AG04449 (cell line): ENCODE results near the gene APOA1.

Experiments used
- CTCF ChIA-PET: fragments of 350-600 bp; formaldehyde crosslinking; extraction: SDS; loops from one replicate; lab custom pipeline; 2021; ENCODE audit warnings: antibody characterized with exemption; lab: Yijun Ruan, JAX
- POLR2A ChIA-PET: fragments of 400-600, 350-600 bp; formaldehyde crosslinking; extraction: SDS; loops from one replicate; lab custom pipeline; 2020; ENCODE audit warnings: antibody characterized with exemption, inconsistent platforms; lab: Yijun Ruan, JAX
- DNase-seq: peaks from one replicate; pipeline ENCODE4 v3.0.0-alpha.2; 2010; ENCODE audit warnings: low read depth, low spot score
- H3K4me3 ChIP-seq: 2 replicates; pipeline ENCODE4 v1.5.1; 2011; ENCODE audit warnings: low read depth, mild to moderate bottlenecking, control low read depth, low read length
- CTCF ChIP-seq: IDR thresholded peaks from one replicate; pipeline ENCODE4 v1.5.1; 2011; ENCODE audit warnings: mild to moderate bottlenecking, moderate library complexity, low read length, control low read depth, inconsistent platforms; ENCODE audit not compliant: insufficient read depth; ENCODE audit errors: missing control alignments

Gene APOA1

GRCh38 chr11:116822575-116822974 is 14.8 kb downstream of the APOA1 start:
- no peak overlapping the region for H3K4me3 ChIP-seq
- ChIA-PET CTCF (interaction anchor here (0.9 to 3.3 kb wide), 4 partner anchors 9 to 284 kb away, joined by 3 to 24 read pairs (median 6); partner anchors contain the start of genes APOA1 and APOA5), POLR2A (no interaction called here)
- TF ChIP-seq CTCF = no peak
- no peak for DNase-seq

- CTCF ChIA-PET = interaction anchor here (0.9 to 3.3 kb wide), 5 partner anchors 14 to 285 kb away, joined by 3 to 24 read pairs (median 5); partner anchors contain the start of genes APOA1 and APOA5
- no peak for TF ChIP-seq CTCF
- DNase-seq = no peak
- POLR2A ChIA-PET = interaction anchor here (0.5 kb wide), 1 partner anchor 17 kb away, joined by 3 read pairs; no protein-coding TSS in a partner anchor
- no peak overlapping the region for H3K4me3 ChIP-seq
Measured at GRCh38 chr11:116821050-116821918, 16.1 kb downstream of the APOA1 start.

- H3K4me3 ChIP-seq = no peak overlapping the region
- POLR2A ChIA-PET = no interaction called here
- CTCF ChIA-PET = no interaction called here
Measured at GRCh38 chr11:116819049-116819448, 18.4 kb downstream of the APOA1 start.

GRCh38 chr11:116814502-116814901 is 22.9 kb downstream of the APOA1 start:
- CTCF ChIA-PET = interaction anchor here (1.0 to 2.7 kb wide), 3 partner anchors 8 to 23 kb away, joined by 3 to 25 read pairs (median 3); partner anchors contain the start of genes APOA4 and APOA5
- TF ChIP-seq CTCF = no peak
- no peak for DNase-seq
- no peak overlapping the region for H3K4me3 ChIP-seq
- POLR2A ChIA-PET = no interaction called here

More at GRCh38 chr11:116819049-116819448, 18.4 kb downstream of the APOA1 start:
- DNase-seq = no peak
- TF ChIP-seq CTCF = no peak

GRCh38 chr11:116813781-116814471 is 23.5 kb downstream of the APOA1 start:
- ChIA-PET POLR2A (no interaction called here), CTCF (interaction anchor here (1.0 to 2.7 kb wide), 4 partner anchors 9 to 22 kb away, joined by 3 to 25 read pairs (median 6); partner anchors contain the start of genes APOA4 and APOA5)
- no peak for TF ChIP-seq CTCF

More at GRCh38 chr11:116813781-116814471, 23.5 kb downstream of the APOA1 start:
- no peak for DNase-seq
- no peak overlapping the region for H3K4me3 ChIP-seq
